GM18867 (cell line): Measurements from ENCODE around the gene ACADM.
"Not testable (repeated sequence)": the region's sequence is repeated elsewhere in the genome, so short reads cannot be mapped to it uniquely, and the experiment has no call there.

Source experiments
- ATAC-seq: cut with Tn5 transposase; IDR thresholded peaks from one replicate; pipeline ENCODE4 v1.9.1; 2021; ENCODE audit warnings: mild to moderate bottlenecking, moderate library complexity; ENCODE audit not compliant: unreplicated experiment

ACADM gene

DNA sequence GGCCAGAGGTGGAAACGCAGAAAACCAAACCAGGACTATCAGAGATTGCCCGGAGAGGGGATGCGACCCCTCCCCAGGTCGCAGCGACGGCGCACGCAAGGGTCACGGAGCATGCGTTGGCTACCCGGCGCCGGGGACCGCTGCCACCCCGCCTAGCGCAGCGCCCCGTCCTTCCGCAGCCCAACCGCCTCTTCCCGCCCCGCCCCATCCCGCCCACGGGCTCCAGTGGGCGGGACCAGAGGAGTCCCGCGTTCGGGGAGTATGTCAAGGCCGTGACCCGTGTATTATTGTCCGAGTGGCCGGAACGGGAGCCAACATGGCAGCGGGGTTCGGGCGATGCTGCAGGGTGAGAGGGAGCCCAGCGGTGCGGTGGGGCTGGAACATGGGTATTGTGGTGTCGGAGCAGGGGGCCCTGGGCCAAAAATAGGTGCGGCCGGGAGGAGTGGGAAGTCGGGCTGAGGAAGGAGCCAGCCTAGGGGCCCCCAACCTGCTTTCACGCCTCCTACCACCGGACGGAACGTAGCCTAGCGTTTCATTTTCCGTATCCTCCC, at the start of gene ACADM:
TSS of gene ACADM (plus strand) at position 238 of the 551 bp plus-strand sequence. CDS start at position 317, 79 bp downstream.
- peak; percentile 90 for ATAC-seq

DNA sequence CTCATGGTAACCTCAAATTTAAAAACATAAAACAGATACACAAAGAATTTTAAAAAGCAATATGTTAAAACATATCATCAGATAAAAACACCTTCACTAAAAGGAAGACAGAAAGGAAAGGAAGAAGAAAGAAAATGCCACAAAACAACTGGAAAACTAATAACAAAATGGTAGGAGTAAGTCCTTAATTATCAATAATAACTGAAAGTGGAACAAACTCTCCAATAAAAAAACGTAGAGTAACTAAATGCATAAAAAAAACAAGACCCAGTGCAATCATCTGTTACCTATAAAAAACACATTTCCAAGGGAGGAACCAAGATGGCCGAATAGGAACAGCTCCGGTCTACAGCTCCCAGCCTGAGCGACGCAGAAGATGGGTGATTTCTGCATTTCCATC, 47.1 kb upstream of the ACADM start:
- no peak for ATAC-seq

- ATAC-seq: not testable (repeated sequence)
Measured at GRCh38 chr1:75677964-75678363, 46.5 kb upstream of the ACADM start.

DNA sequence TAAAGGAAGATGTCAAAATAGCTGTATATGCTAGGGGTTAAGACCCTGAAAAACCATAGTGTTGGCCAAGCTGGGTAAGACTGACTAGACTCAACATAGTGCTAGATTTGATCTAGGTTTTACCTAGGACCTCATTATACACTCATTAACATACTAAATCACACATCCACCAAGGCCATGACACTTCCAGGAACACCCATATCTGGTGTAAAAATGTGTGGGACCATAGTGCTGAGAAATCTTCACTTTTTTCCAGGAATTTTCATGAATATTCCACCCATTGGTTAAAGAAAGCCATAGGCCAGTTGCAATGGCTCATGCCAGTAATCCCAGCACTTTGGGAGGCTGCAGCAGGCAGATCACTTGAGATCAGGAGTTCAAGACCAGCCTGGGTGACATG, 34.0 kb upstream of the ACADM start:
- no peak for ATAC-seq

GRCh38 chr1:75693551-75693950, 31.0 kb upstream of the ACADM start:
- no peak for ATAC-seq

DNA sequence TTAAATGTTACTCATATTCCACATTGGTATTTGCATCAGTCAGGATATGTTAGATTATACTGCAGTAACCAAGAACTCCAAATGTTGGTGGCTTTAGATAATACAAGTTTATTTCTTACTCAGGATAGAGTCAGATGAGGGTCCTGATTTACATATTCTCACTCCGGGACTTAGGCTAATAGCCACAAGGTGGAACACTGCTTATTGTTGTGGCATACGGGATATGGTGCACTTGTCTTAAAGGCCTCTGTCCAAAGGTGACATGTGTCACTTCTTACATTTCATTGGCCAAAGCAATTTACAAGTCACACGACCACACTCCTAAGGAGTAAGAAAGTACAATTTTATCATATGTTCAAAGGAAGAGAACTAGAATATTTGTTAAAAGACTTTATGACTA, 28.5 kb upstream of the ACADM start:
- ATAC-seq: no peak

DNA sequence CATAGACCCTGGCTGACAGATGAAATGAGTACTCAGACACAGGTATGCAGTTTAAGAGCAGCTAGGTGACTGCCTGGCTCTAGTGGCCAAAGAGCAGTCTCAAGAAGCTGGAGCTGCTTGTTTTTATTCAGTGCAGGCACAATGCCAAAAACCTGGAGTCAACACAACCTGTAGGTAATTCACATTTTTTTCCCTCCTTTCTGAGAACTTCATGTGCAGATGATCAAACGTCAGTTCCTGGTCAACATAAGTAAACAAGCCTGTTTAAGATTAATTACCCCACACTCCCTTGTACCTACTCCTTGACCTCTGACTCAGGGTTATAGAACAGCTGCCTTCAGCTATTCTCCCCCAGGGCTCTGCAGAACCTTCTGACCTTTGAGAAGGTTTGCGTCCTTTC, 17.3 kb upstream of the ACADM start:
- no peak for ATAC-seq

DNA sequence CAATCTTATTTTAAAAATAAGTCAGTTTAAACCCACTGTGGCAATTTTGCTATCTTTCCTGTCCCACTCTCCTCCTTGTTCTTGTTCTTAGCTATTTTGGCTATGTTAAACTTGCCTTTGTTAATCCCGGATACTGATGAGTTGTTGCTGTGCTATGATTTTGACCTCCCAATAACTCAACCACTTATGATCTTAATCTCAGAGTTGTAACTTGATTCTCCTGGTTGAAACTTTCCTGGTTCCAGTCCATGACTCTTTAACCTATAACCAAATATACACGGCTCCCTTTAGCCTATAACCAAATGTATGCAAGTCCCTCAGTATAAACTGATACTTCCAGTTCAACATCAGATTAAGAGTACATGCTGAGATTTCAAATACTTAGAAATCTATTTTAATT, 15.6 kb upstream of the ACADM start:
- no peak for ATAC-seq

- ATAC-seq: no peak
Measured at GRCh38 chr1:75710832-75711231, 13.7 kb upstream of the ACADM start.

DNA sequence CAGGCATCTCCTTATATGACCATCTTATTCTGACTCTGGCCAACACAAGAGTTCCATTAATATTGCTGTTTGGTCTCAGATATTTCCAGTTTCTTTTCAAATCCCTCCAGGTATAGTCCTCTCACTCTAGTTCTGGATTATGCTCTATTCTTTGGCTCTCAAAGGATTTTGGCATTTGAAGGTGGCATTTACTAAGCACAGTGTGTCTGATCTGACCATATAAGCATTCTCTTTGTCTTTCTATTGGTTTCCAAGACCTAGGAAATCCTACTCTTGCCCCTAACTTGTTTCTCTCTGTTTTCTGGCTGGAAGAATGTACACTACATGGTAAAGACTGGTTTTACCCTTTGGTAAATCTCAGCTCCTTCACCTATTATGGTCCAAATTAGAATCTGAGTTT, 12.7 kb upstream of the ACADM start:
- no peak for ATAC-seq

GRCh38 chr1:75712306-75712705, 12.2 kb upstream of the ACADM start:
- ATAC-seq: no peak

- ATAC-seq: no peak
Measured at GRCh38 chr1:75719810-75720209, 4.7 kb upstream of the ACADM start.

DNA sequence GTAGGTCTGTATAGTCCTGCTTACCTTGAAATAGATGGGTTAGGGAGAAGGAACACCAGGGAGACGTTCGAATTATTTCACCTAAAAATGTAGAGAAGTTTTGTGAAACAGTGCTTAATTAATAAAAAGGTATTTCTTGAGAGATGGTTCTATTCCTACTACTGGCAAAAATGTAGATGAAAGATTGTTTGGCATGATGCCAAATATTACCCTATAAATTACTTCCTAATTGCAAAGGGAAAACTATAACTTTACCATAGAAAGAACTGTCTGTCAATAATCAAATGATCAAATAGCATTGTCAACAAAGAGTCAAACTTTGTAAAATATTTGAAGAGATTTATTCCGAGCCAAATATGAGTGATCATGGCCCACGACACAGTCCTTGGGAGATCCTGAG, 4.2 kb upstream of the ACADM start:
- ATAC-seq: no peak

DNA sequence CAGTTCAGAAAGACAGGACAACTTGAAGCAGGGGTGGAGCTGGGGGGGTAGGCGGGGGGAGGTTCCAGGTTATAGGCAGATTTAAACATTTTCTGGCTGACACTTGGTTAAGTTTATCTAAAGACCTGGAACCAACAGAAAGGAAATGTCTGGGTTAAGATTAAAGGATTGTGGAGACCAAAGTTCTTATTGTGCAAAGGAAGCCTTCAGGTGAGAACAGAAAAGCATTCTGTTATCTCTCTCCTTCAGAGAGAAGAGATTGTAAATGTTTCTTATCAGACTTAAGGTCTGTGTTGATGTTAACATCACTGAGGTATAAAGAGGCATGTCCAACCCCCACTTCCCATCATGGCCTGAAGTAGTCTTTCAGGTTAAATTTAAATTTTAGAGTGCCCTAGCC, 3.7 kb upstream of the ACADM start:
- ATAC-seq: no peak

DNA sequence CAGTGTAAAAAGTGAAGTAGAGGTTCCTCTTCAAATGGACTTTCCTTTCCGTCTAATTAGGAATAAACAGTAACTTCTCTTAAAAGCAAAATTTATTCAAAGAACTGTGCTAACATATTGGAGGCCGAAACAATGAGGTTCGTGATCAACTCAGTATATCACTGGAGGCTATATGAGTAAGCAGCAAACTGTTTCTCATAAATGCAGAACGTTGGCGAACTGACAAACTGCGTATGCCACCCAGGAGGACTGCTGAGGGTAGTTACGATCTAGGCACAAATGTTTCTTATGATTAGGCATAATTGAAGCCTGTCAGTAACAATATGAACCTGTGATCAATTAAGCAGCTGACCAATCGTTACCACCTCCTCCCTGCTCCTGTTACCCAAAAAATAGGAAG, 2.3 kb upstream of the ACADM start:
- ATAC-seq: not testable (repeated sequence)

DNA sequence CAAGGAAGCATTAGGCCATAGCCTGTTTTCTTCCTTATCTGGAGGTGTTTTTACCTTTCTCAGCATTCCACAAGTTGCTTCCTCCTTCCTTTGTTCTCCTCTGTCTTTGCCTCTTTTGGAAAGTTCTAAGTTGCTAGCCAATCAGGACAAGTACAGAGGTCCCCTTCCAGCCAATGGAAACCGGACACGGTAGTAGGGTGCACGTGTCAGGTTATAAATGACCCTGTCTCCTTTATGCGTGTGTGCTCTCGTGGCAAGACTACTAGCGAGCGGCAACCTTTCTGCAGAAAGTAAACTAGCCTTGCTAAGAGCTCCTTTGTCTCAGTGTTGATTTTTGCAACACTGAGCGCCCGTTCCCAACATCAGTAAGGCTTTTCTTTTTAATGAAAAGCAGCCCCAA, 1.5 kb upstream of the ACADM start:
- no peak for ATAC-seq

GRCh38 chr1:75723989-75724471, 479 bp upstream of the ACADM start:
- peak; percentile 74 for ATAC-seq

DNA sequence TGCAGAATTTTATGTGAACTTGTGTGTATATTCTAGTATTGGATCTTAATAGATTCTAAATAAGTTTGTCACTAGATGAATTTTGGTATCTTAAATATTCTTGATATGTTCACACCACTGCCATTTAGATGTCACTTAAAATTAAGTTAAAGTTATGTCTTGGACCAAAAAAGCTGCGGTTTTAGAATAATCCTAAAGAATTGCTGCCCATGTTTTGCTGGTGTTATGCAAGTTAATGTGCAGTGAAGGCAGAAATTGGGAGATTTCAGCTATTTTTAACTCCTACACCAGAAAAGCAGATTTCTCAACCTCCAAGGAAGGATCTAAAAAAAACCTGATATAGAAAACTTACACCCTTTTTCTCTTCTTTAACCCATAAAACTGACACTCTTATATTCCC, 757 bp downstream of the ACADM start:
- no peak for ATAC-seq

- no peak for ATAC-seq
Measured at GRCh38 chr1:75725861-75726361, 1.4 kb downstream of the ACADM start.

GRCh38 chr1:75727571-75727970, 3.1 kb downstream of the ACADM start:
- peak; percentile 16 for ATAC-seq

- no peak for ATAC-seq
Measured at GRCh38 chr1:75730432-75730831, 5.9 kb downstream of the ACADM start.

- no peak for ATAC-seq
Measured at GRCh38 chr1:75731881-75732280, 7.4 kb downstream of the ACADM start.

GRCh38 chr1:75732703-75733102, 8.2 kb downstream of the ACADM start:
- ATAC-seq: no peak
